GM12873 (cell line): ENCODE measurements around the gene GAMT.

Experiments used
- CTCF ChIP-seq: IDR thresholded peaks from 2 replicates; pipeline ENCODE4 v1.5.1; 2012; ENCODE audit warnings: low read depth, mild to moderate bottlenecking, moderate library complexity, low read length, control low read depth; ENCODE audit not compliant: insufficient read depth; ENCODE audit errors: missing control alignments

GAMT gene

GRCh38 chr19:1397838-1398237 is 3.5 kb downstream of the GAMT start:
- no peak for TF ChIP-seq CTCF

- TF ChIP-seq CTCF: no peak
Measured at GRCh38 chr19:1396768-1397679, 4.3 kb downstream of the GAMT start.

GRCh38 chr19:1396019-1396767 is 5.1 kb downstream of the GAMT start:
- TF ChIP-seq CTCF: no peak

- TF ChIP-seq CTCF: no peak
Measured at GRCh38 chr19:1395194-1396018, 5.9 kb downstream of the GAMT start.

- no peak for TF ChIP-seq CTCF
Measured at GRCh38 chr19:1394252-1395193, 6.8 kb downstream of the GAMT start.

GRCh38 chr19:1393841-1394240 is 7.5 kb downstream of the GAMT start:
- no peak for TF ChIP-seq CTCF
